Pancreas (tissue), 10 donors: Measurements from ENCODE around the gene MAPK1. TPM values are rescaled to one million over a fixed set of nuclear protein-coding genes. Genes with fewer than 3 reads are reported as not detected.
"Not testable (repeated sequence)": the region's sequence is repeated elsewhere in the genome, so short reads cannot be mapped to it uniquely, and the experiment has no call there.

ENCODE experiments used
- ATAC-seq, 4 donors: fragments of 200-7000 bp; cut with Tn5 transposase; one replicate each; pipeline versions ENCODE4 v1.8.0 to v1.9.1; 2020; ENCODE audit warnings: mild to moderate bottlenecking in 4 of 4, moderate library complexity in 4 of 4
- DNase-seq, 6 donors: peaks; one replicate each; pipeline ENCODE4 v3.0.0-alpha.2; 2020
- FAIRE-seq: peaks from 2 replicates; lab custom pipeline; 2012; peaks lifted over from hg19 to GRCh38; lab: Jason Lieb, UNC
- H3K27ac ChIP-seq, 4 donors: fragments of 200-600 bp; sonication (generic); 1 replicate in 3 of 4; 2 replicates in 1 of 4; pipeline versions ENCODE4 v1.5.0 to v1.8.0; 2020
- H3K27me3 ChIP-seq, 4 donors: fragments of 200-600 bp; one replicate each; pipeline ENCODE4 v1.8.0; 2021
- H3K36me3 ChIP-seq, 3 donors: fragments of 200-600 bp; sonication (generic) in 1 of 3; one replicate each; pipeline versions ENCODE4 v1.5.0 to v1.8.0; 2020 to 2021
- H3K4me1 ChIP-seq, 3 donors: fragments of 200-600 bp; one replicate each; pipeline ENCODE4 v1.8.0; 2021
- H3K4me3 ChIP-seq, 4 donors: fragments of 200-600 bp; sonication (generic) in 2 of 4; one replicate each; pipeline versions ENCODE4 v1.5.0 to v1.8.0; 2020 to 2021
- H3K9me3 ChIP-seq, 4 donors: fragments of 200-600 bp; one replicate each; pipeline ENCODE4 v1.8.0; 2021
- CTCF ChIP-seq, 4 donors: fragments of 200-600 bp; sonication (generic) in 3 of 4; IDR thresholded peaks; one replicate each; pipeline versions ENCODE4 v1.5.0 to v1.8.0; 2021; ENCODE audit warnings: antibody characterized with exemption in 4 of 4
- WGBS, 2 donors: extraction: QIAGEN DNeasy Blood & Tissue Kit; methylation state at CpG; one replicate each; pipeline ENCODE4 v1.1.7; 2013; 5-methylcytosine and 5-hydroxymethylcytosine counted together
- intact Hi-C, 3 donors: fragments of 100-400 bp; cut with DNase I; formaldehyde crosslinking; loops; one replicate each; pipeline versions ENCODE4 v1.11.1 to v1.14.2; 2022
- polyA plus RNA-seq, 2 donors: library from polyadenylated mRNA; stranded (reverse); fragments of 200-250 nt; gene quantifications; one replicate each; pipeline ENCODE4 v1.2.3, GENCODE V29; 2013
- total RNA-seq, 6 donors: library from RNA; stranded (reverse); fragmentation: NEBNext Ultra II Directional in 4 of 6; extraction: Animal tissue kit (Norgen Biotek cat#: 25700) in 4 of 6; gene quantifications; one replicate each; pipeline versions ENCODE4 v1.2.1 to v1.2.4, GENCODE V29; 2021 to 2023
- donor health status: healthy with polysubstance abuse.
- donor health status: DM: no; HTN: no; CAD: no; lungs with moderate emphysema.
- donor health status: DM: no; HTN: no; CAD: no.
- donor health status: control.
- donor health status: control.
- donor health status: Bipolar disorder and iron deficiency.
- donor health status: DM: yes; HTN: yes; CAD: no.
- donor health status: DM: no; HTN: no; CAD: no.
- donor health status: DM: no; HTN: no; CAD: no.
- donor health status: DM: yes; HTN: yes; CAD: no.

Gene MAPK1
- total and polyA plus RNA-seq, 8 donors = 7.0 to 85.7 (median 66.4) TPM

GRCh38 chr22:21827628-21828267, 39.7 kb downstream of the MAPK1 start:
- ATAC-seq = no peak
- Histone ChIP-seq H3K9me3 (no peaks in the 10 kb centered on the region), H3K27ac (no peak overlapping the region), H3K4me3 (no peak overlapping the region), H3K4me1 (peaks cover 0 to 19% (median 1%) of the 10 kb centered on the region in 3 donors), H3K36me3 (no peaks in the 10 kb centered on the region), H3K27me3 (no peaks in the 10 kb centered on the region)
- no peak for DNase-seq
- intact Hi-C loops = no loop called here
- FAIRE-seq = no peak
- TF ChIP-seq CTCF (IDR thresholded peaks at IDR 0.05) = no peak
- 78 to 86% methylated on average over 3 of the region's 3 CpGs for WGBS, 2 donors

- FAIRE-seq (no peak), ATAC-seq (no peak), DNase-seq (no peak)
- 95 to 96% methylated on average over 7 of the region's 7 CpGs for WGBS, 2 donors
- H3K4me1 ChIP-seq = peaks cover 0 to 19% (median 0%) of the 10 kb centered on the region in 3 donors
- no peaks in the 10 kb centered on the region for H3K36me3 ChIP-seq
- no peaks in the 10 kb centered on the region for H3K9me3 ChIP-seq
- no peak overlapping the region for H3K4me3 ChIP-seq
- no peak overlapping the region for H3K27ac ChIP-seq
- no peaks in the 10 kb centered on the region for H3K27me3 ChIP-seq
- TF ChIP-seq CTCF (IDR thresholded peaks at IDR 0.05) = no peak
- intact Hi-C loops = no loop called here
Measured at GRCh38 chr22:21826204-21826603, 41.2 kb downstream of the MAPK1 start.

- peaks cover 0 to 19% (median 0%) of the 10 kb centered on the region in 3 donors for H3K4me1 ChIP-seq
- H3K4me3 ChIP-seq, H3K36me3 ChIP-seq, ATAC-seq, H3K27ac ChIP-seq, intact Hi-C loops, H3K27me3 ChIP-seq, H3K9me3 ChIP-seq, FAIRE-seq, DNase-seq: not testable (repeated sequence)
- 97 to 98% methylated on average over 7 of the region's 7 CpGs for WGBS, 2 donors
Measured at GRCh38 chr22:21824962-21825361, 42.5 kb downstream of the MAPK1 start.

GRCh38 chr22:21824445-21824912, 43.0 kb downstream of the MAPK1 start:
- peaks cover 0 to 19% (median 0%) of the 10 kb centered on the region in 3 donors for H3K4me1 ChIP-seq
- no peaks in the 10 kb centered on the region for H3K27me3 ChIP-seq
- TF ChIP-seq CTCF (IDR thresholded peaks at IDR 0.05) = no peak
- no peak for FAIRE-seq
- DNase-seq = no peak
- no peaks in the 10 kb centered on the region for H3K9me3 ChIP-seq
- H3K36me3 ChIP-seq = no peaks in the 10 kb centered on the region
- H3K4me3 ChIP-seq = no peak overlapping the region
- no peak overlapping the region for H3K27ac ChIP-seq
- intact Hi-C loops = no loop called here
- 77 to 88% methylated on average over 1 of the region's 1 CpG for WGBS, 2 donors
- ATAC-seq = no peak

- DNase-seq (no peak), ATAC-seq (peak; percentile 31 to 55 (median 40)), FAIRE-seq (no peak)
- no peak overlapping the region for H3K27ac ChIP-seq
- H3K4me1 ChIP-seq = peaks cover 0 to 19% (median 0%) of the 10 kb centered on the region in 3 donors
- H3K36me3 ChIP-seq = no peaks in the 10 kb centered on the region
- 66 to 78% methylated on average over 5 of the region's 5 CpGs for WGBS, 2 donors
- TF ChIP-seq CTCF (IDR thresholded peaks at IDR 0.05) = no peak
- no peak overlapping the region for H3K4me3 ChIP-seq
- H3K9me3 ChIP-seq = no peaks in the 10 kb centered on the region
- intact Hi-C loops = no loop called here
- no peaks in the 10 kb centered on the region for H3K27me3 ChIP-seq
Measured at GRCh38 chr22:21823740-21824444, 43.6 kb downstream of the MAPK1 start.
